HEK293T (cell line): ENCODE data around the gene PITX2.

Experiments used
- ARNT ChIP-seq: fragments of 450-650 bp; IDR thresholded peaks from 2 replicates; pipeline ENCODE4 v1.6.1; 2017; ENCODE audit warnings: mild to moderate bottlenecking
- BHLHE40 ChIP-seq: fragments of 450-650 bp; IDR thresholded peaks from 2 replicates; pipeline ENCODE4 v1.6.1; 2016; ENCODE audit warnings: mild to moderate bottlenecking, moderate library complexity, borderline replicate concordance
- CTBP1 ChIP-seq: fragments of 450-650 bp; IDR thresholded peaks from 2 replicates; pipeline ENCODE4 v1.6.1; 2016; ENCODE audit warnings: borderline replicate concordance
- ELF4 ChIP-seq: fragments of 450-650 bp; IDR thresholded peaks from 2 replicates; pipeline ENCODE4 v1.6.1; 2017; ENCODE audit warnings: antibody characterized with exemption
- FOXA1 ChIP-seq: fragments of 450-650 bp; IDR thresholded peaks from 2 replicates; pipeline ENCODE4 v1.6.1; 2016; ENCODE audit warnings: mild to moderate bottlenecking
- HDGF ChIP-seq: fragments of 450-650 bp; IDR thresholded peaks from 2 replicates; pipeline ENCODE4 v1.6.1; 2017; ENCODE audit warnings: antibody characterized with exemption, borderline replicate concordance
- L3MBTL2 ChIP-seq: fragments of 450-650 bp; conservative IDR thresholded peaks from 2 replicates; pipeline ENCODE4 v1.6.1; 2016; ENCODE audit warnings: mild to moderate bottlenecking
- NFRKB ChIP-seq: fragments of 450-650 bp; IDR thresholded peaks from 2 replicates; pipeline ENCODE4 v1.6.1; 2016; ENCODE audit warnings: mild to moderate bottlenecking, moderate library complexity
- SP1 ChIP-seq: fragments of 450-650 bp; IDR thresholded peaks from 2 replicates; pipeline ENCODE4 v1.6.1; 2017
- TARDBP ChIP-seq: fragments of 450-650 bp; IDR thresholded peaks from 2 replicates; pipeline ENCODE4 v1.6.1; 2016
- ZNF384 ChIP-seq: fragments of 450-650 bp; IDR thresholded peaks from 2 replicates; pipeline ENCODE4 v1.6.1; 2016

DNA sequence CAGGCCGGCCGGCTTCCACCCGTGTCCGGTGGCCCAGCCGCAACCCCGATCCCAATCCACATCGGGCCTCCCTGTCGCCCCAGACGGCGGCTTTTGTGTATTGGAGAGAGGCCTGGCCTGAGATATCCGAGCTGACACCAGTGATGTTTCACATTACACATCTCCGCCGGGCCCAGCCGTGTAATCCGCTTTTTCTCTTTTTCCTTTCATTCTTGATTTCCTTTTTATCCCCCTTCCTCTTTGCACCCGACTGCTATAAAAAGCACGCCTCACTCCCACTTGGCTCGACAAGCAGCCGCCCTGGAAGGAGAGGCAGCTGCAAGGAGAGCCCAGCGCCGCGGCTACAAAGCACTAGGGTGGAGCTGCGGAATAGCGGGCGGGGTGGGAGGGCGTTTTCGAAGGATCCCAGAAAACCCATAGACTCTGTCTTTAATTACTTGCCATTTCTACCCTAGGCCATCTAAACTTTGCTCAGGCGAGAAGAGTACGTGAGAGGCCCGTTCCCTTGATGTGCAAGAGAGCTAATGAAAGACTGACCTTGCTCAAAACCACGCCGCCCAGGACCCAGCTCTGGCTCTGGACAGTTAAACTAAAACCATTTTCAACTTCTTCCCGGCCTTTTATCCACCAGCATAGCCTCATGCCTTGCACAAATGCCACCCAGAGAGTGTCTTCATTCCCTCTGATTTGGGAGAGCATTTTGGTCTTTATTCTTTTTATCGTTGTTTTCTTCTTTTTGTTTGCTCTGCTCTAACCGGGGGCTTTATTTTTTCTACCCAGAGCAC lies 3.2 kb downstream of the PITX2 start:
- TF ChIP-seq TARDBP (no peak), SP1 (no peak), ARNT (no peak), ELF4 (no peak), ZNF384 (no peak), HDGF (no peak), FOXA1 (no peak), NFRKB (no peak), CTBP1 (no peak), BHLHE40 (no peak), L3MBTL2 (no peak)
